ENCODE measurements around the gene RNPS1.

- no peak for TF ChIP-seq EZH2 (IDR thresholded peaks at IDR 0.05; ENCODE audit: borderline replicate concordance, low read length)
- TF ChIP-seq, protein P1, sequence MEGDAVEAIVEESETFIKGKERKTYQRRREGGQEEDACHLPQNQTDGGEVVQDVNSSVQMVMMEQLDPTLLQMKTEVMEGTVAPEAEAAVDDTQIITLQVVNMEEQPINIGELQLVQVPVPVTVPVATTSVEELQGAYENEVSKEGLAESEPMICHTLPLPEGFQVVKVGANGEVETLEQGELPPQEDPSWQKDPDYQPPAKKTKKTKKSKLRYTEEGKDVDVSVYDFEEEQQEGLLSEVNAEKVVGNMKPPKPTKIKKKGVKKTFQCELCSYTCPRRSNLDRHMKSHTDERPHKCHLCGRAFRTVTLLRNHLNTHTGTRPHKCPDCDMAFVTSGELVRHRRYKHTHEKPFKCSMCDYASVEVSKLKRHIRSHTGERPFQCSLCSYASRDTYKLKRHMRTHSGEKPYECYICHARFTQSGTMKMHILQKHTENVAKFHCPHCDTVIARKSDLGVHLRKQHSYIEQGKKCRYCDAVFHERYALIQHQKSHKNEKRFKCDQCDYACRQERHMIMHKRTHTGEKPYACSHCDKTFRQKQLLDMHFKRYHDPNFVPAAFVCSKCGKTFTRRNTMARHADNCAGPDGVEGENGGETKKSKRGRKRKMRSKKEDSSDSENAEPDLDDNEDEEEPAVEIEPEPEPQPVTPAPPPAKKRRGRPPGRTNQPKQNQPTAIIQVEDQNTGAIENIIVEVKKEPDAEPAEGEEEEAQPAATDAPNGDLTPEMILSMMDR (conservative IDR thresholded peaks at IDR 0.05 in 1 of 2, IDR thresholded peaks at IDR 0.05 in 1 of 2; ENCODE audit: extremely low read depth in 1 of 2, insufficient read depth in 1 of 2, low read depth in 1 of 2, low read length in 2 of 2) = no peak
Measured at GRCh38 chr16:2237493-2238149, 30.3 kb downstream of the RNPS1 start.

Measured in mammary epithelial cell (primary cell).